ENCODE measurements around the gene SPARCL1.

GRCh38 chr4:87529187-87529586, at the start of gene SPARCL1:
- no peak for TF ChIP-seq CTCF (conservative IDR thresholded peaks at IDR 0.05 in 1 of 2, IDR thresholded peaks at IDR 0.05 in 1 of 2; ENCODE audit: low read depth in 1 of 2, low read length in 2 of 2)
- no peak for TF ChIP-seq EZH2 (IDR thresholded peaks at IDR 0.05; ENCODE audit: low read length, missing control alignments)
